ENCODE measurements around the gene NRP2.

Gene NRP2

GRCh38 chr2:205771666-205772065, 89.4 kb downstream of the NRP2 start:
- Histone ChIP-seq H3K36me3 (replicated peaks in 1 of 2; ENCODE audit: control insufficient read depth in 2 of 2, insufficient read depth in 2 of 2, low read length in 2 of 2) (peaks cover 0 to 42% of the 10 kb centered on the region in 2 donors), H2BK15ac (ENCODE audit: low read length) (no peak overlapping the region), H2AFZ (ENCODE audit: low read length) (no peak overlapping the region), H2BK120ac (ENCODE audit: low read depth, low read length) (no peak overlapping the region), H3K4ac (ENCODE audit: low read length) (no peak overlapping the region), H3K9ac (ENCODE audit: low read depth, low read length, poor library complexity) (no peak overlapping the region), H3K79me1 (ENCODE audit: low read depth, low read length) (no peaks in the 10 kb centered on the region), H3K27me3 (ENCODE audit: control insufficient read depth in 3 of 3, insufficient read depth in 3 of 3, low read depth in 1 of 3, low read length in 3 of 3) (no peaks in the 10 kb centered on the region), H3K9me3 (replicated peaks in 1 of 2; ENCODE audit: control insufficient read depth in 2 of 2, insufficient read depth in 1 of 2, low read depth in 1 of 2, low read length in 2 of 2) (no peaks in the 10 kb centered on the region), H2AK5ac (ENCODE audit: low read depth, low read length) (no peak overlapping the region), H3K4me1 (ENCODE audit: control insufficient read depth in 2 of 2, insufficient read depth in 1 of 2, low read depth in 1 of 2, low read length in 2 of 2) (peaks cover 2 to 8% of the 10 kb centered on the region in 2 donors), H2BK5ac (ENCODE audit: low read length) (no peak overlapping the region), H3K27ac (replicated peaks; ENCODE audit: low read length) (no peak overlapping the region), H4K8ac (ENCODE audit: low read depth, low read length) (no peak overlapping the region), H3K4me3 (ENCODE audit: low read length in 2 of 2) (no peak overlapping the region), H3K23ac (ENCODE audit: low read depth, low read length, poor library complexity) (no peak overlapping the region), H3K4me2 (ENCODE audit: insufficient read depth, low read length, poor library complexity, severe bottlenecking) (no peak overlapping the region), H4K91ac (ENCODE audit: low read depth, low read length, poor library complexity) (no peak overlapping the region), H3K14ac (ENCODE audit: low read length) (no peak overlapping the region), H2BK12ac (ENCODE audit: low read length) (no peak overlapping the region), H3K18ac (ENCODE audit: low read length) (no peak overlapping the region)
- no peak for DNase-seq (ENCODE audit: low spot score)
- no CpG with 5 or more reads among the region's 2 CpGs for WGBS, 2 donors (ENCODE audit: extremely low coverage in 2 of 2, insufficient read length in 2 of 2, insufficient replicate concordance in 1 of 2)

DNA sequence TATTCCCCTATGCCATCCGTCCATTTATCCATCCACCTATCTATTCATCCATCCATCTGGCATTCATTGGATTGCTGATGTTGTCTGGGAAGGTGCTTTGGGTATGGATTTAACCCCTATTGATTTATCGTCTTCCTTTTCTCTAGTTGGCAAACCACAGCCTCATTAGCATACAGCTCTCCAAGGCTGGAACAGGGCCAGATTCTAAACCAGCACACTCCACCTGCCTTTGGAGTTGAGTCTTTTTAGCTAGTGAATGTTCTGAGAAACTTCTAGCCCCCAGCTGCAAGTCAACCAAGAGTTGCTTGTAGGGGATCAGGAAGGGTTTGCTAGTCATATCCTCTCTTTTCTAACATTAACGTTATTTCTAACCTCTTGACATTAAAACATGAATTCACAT, 90.7 kb downstream of the NRP2 start:
- Histone ChIP-seq H3K9ac (ENCODE audit: low read depth, low read length, poor library complexity) (no peak overlapping the region), H2BK120ac (ENCODE audit: low read depth, low read length) (no peak overlapping the region), H3K4me3 (ENCODE audit: low read length in 2 of 2) (no peak overlapping the region), H3K4me1 (ENCODE audit: control insufficient read depth in 2 of 2, insufficient read depth in 1 of 2, low read depth in 1 of 2, low read length in 2 of 2) (peaks cover 2 to 8% of the 10 kb centered on the region in 2 donors), H3K18ac (ENCODE audit: low read length) (no peak overlapping the region), H3K36me3 (replicated peaks in 1 of 2; ENCODE audit: control insufficient read depth in 2 of 2, insufficient read depth in 2 of 2, low read length in 2 of 2) (peaks cover 0 to 32% of the 10 kb centered on the region in 2 donors), H2BK5ac (ENCODE audit: low read length) (no peak overlapping the region), H2BK15ac (ENCODE audit: low read length) (no peak overlapping the region), H2AFZ (ENCODE audit: low read length) (no peak overlapping the region), H3K4ac (ENCODE audit: low read length) (no peak overlapping the region), H3K9me3 (replicated peaks in 1 of 2; ENCODE audit: control insufficient read depth in 2 of 2, insufficient read depth in 1 of 2, low read depth in 1 of 2, low read length in 2 of 2) (no peaks in the 10 kb centered on the region), H4K8ac (ENCODE audit: low read depth, low read length) (no peak overlapping the region), H4K91ac (ENCODE audit: low read depth, low read length, poor library complexity) (no peak overlapping the region), H3K79me1 (ENCODE audit: low read depth, low read length) (no peaks in the 10 kb centered on the region), H3K23ac (ENCODE audit: low read depth, low read length, poor library complexity) (no peak overlapping the region), H3K14ac (ENCODE audit: low read length) (no peak overlapping the region), H2BK12ac (ENCODE audit: low read length) (no peak overlapping the region), H2AK5ac (ENCODE audit: low read depth, low read length) (no peak overlapping the region), H3K27me3 (ENCODE audit: control insufficient read depth in 3 of 3, insufficient read depth in 3 of 3, low read depth in 1 of 3, low read length in 3 of 3) (no peaks in the 10 kb centered on the region), H3K4me2 (ENCODE audit: insufficient read depth, low read length, poor library complexity, severe bottlenecking) (no peak overlapping the region), H3K27ac (replicated peaks; ENCODE audit: low read length) (no peak overlapping the region)
- DNase-seq (ENCODE audit: low spot score), result no peak
- WGBS, 2 donors (ENCODE audit: extremely low coverage in 2 of 2, insufficient read length in 2 of 2, insufficient replicate concordance in 1 of 2), result no CpG with 5 or more reads among the region's 3 CpGs

DNA sequence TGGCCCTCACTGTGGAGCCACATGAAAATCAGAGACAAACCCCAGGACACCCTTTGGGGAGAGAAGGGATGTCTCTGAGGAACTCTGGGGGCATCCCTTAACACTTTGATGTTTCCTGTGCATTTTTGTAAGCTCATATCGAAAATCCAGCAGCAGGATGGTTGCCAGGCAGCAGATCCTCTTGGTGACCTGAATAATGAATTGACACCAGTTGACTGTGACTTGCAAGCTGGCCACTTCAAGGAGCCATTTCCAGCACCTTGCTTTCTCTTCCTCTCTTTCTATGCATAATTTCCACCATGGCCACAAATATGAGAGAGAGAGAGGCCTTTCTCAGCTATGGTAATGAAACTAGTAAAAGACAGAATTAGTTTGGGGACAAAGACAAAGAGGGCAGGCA, 91.7 kb downstream of the NRP2 start:
- Histone ChIP-seq H3K14ac (ENCODE audit: low read length) (no peak overlapping the region), H3K9ac (ENCODE audit: low read depth, low read length, poor library complexity) (no peak overlapping the region), H3K27ac (replicated peaks; ENCODE audit: low read length) (no peak overlapping the region), H3K4me3 (ENCODE audit: low read length in 2 of 2) (no peak overlapping the region), H3K23ac (ENCODE audit: low read depth, low read length, poor library complexity) (no peak overlapping the region), H4K91ac (ENCODE audit: low read depth, low read length, poor library complexity) (no peak overlapping the region), H3K36me3 (replicated peaks in 1 of 2; ENCODE audit: control insufficient read depth in 2 of 2, insufficient read depth in 2 of 2, low read length in 2 of 2) (peaks cover 0 to 22% of the 10 kb centered on the region in 2 donors), H2AFZ (ENCODE audit: low read length) (no peak overlapping the region), H4K8ac (ENCODE audit: low read depth, low read length) (no peak overlapping the region), H3K4me1 (ENCODE audit: control insufficient read depth in 2 of 2, insufficient read depth in 1 of 2, low read depth in 1 of 2, low read length in 2 of 2) (peaks cover 2 to 8% of the 10 kb centered on the region in 2 donors), H2BK120ac (ENCODE audit: low read depth, low read length) (no peak overlapping the region), H3K4me2 (ENCODE audit: insufficient read depth, low read length, poor library complexity, severe bottlenecking) (no peak overlapping the region), H3K4ac (ENCODE audit: low read length) (no peak overlapping the region), H3K9me3 (replicated peaks in 1 of 2; ENCODE audit: control insufficient read depth in 2 of 2, insufficient read depth in 1 of 2, low read depth in 1 of 2, low read length in 2 of 2) (no peaks in the 10 kb centered on the region), H3K79me1 (ENCODE audit: low read depth, low read length) (no peaks in the 10 kb centered on the region), H2AK5ac (ENCODE audit: low read depth, low read length) (no peak overlapping the region), H3K18ac (ENCODE audit: low read length) (no peak overlapping the region), H2BK12ac (ENCODE audit: low read length) (no peak overlapping the region), H2BK5ac (ENCODE audit: low read length) (no peak overlapping the region), H3K27me3 (ENCODE audit: control insufficient read depth in 3 of 3, insufficient read depth in 3 of 3, low read depth in 1 of 3, low read length in 3 of 3) (no peaks in the 10 kb centered on the region), H2BK15ac (ENCODE audit: low read length) (no peak overlapping the region)
- no CpG with 5 or more reads among the region's 1 CpG for WGBS, 2 donors (ENCODE audit: extremely low coverage in 2 of 2, insufficient read length in 2 of 2, insufficient replicate concordance in 1 of 2)
- DNase-seq (ENCODE audit: low spot score), result no peak

GRCh38 chr2:205775097-205775877, 93.0 kb downstream of the NRP2 start:
- no peak overlapping the region for H3K27ac ChIP-seq (replicated peaks; ENCODE audit: low read length)
- no peak overlapping the region for H2AK5ac ChIP-seq (ENCODE audit: low read depth, low read length)
- H2BK5ac ChIP-seq (ENCODE audit: low read length), result no peak overlapping the region
- no peak overlapping the region for H2BK120ac ChIP-seq (ENCODE audit: low read depth, low read length)
- no peak overlapping the region for H3K4me3 ChIP-seq (ENCODE audit: low read length in 2 of 2)
- no peak overlapping the region for H2AFZ ChIP-seq (ENCODE audit: low read length)
- WGBS, 2 donors (ENCODE audit: extremely low coverage in 2 of 2, insufficient read length in 2 of 2, insufficient replicate concordance in 1 of 2), result no CpG with 5 or more reads among the region's 6 CpGs
- H3K79me1 ChIP-seq (ENCODE audit: low read depth, low read length), result no peaks in the 10 kb centered on the region
- no peak overlapping the region for H3K4ac ChIP-seq (ENCODE audit: low read length)
- H3K9me3 ChIP-seq (replicated peaks in 1 of 2; ENCODE audit: control insufficient read depth in 2 of 2, insufficient read depth in 1 of 2, low read depth in 1 of 2, low read length in 2 of 2), result no peaks in the 10 kb centered on the region
- no peak overlapping the region for H4K8ac ChIP-seq (ENCODE audit: low read depth, low read length)
- H3K14ac ChIP-seq (ENCODE audit: low read length), result no peak overlapping the region
- H2BK12ac ChIP-seq (ENCODE audit: low read length), result no peak overlapping the region
- no peak overlapping the region for H3K18ac ChIP-seq (ENCODE audit: low read length)
- no peaks in the 10 kb centered on the region for H3K27me3 ChIP-seq (ENCODE audit: control insufficient read depth in 3 of 3, insufficient read depth in 3 of 3, low read depth in 1 of 3, low read length in 3 of 3)
- no peak overlapping the region for H4K91ac ChIP-seq (ENCODE audit: low read depth, low read length, poor library complexity)
- DNase-seq (ENCODE audit: low spot score), result no peak
- no peak overlapping the region for H3K23ac ChIP-seq (ENCODE audit: low read depth, low read length, poor library complexity)
- H2BK15ac ChIP-seq (ENCODE audit: low read length), result no peak overlapping the region
- no peak overlapping the region for H3K9ac ChIP-seq (ENCODE audit: low read depth, low read length, poor library complexity)
- peaks cover 0 to 10% of the 10 kb centered on the region in 2 donors for H3K36me3 ChIP-seq (replicated peaks in 1 of 2; ENCODE audit: control insufficient read depth in 2 of 2, insufficient read depth in 2 of 2, low read length in 2 of 2)
- no peak overlapping the region for H3K4me2 ChIP-seq (ENCODE audit: insufficient read depth, low read length, poor library complexity, severe bottlenecking)
- H3K4me1 ChIP-seq (ENCODE audit: control insufficient read depth in 2 of 2, insufficient read depth in 1 of 2, low read depth in 1 of 2, low read length in 2 of 2), result peaks cover 2 to 8% of the 10 kb centered on the region in 2 donors

All from neuronal stem cell (in vitro differentiated cells).